ENCODE data around the gene FUT9. TPM values are rescaled to one million over a fixed set of nuclear protein-coding genes. Genes with fewer than 3 reads are reported as not detected.

Gene FUT9
- total RNA-seq, 5 donors from 2014 or later (not counting 1 experiment from before 2014, with no cell fraction given) = not detected

DNA sequence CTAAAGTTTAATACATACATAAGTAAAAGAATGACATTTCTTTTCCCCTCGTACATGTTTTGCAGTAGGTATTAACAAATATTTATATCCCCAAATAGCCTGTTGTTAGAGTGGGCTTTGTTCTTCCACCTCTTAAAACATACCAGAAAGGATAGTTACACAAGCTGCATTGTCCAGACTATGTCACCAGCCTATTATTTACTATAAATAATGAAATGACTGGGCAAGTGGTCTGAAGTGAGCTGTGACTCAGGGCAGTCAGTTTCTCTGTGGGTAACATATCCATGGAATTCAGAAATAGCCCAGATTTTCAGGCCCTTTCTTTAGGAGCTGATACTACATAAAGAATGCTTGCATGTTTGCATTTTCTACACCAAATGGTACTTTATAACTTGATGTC, 60.1 kb downstream of the FUT9 start:
- Histone ChIP-seq H3K27me3 (replicated peaks in 1 of 2; ENCODE audit: control insufficient read depth in 2 of 2, extremely low read depth in 1 of 2, insufficient read depth in 2 of 2, low read length in 1 of 2) (no peaks in the 10 kb centered on the region), H3K36me3 (ENCODE audit: control insufficient read depth in 2 of 2, extremely low read depth in 1 of 2, insufficient read depth in 1 of 2, low read length in 1 of 2) (no peaks in the 10 kb centered on the region), H3K27ac (ENCODE audit: low read length) (no peak overlapping the region), H3K9me3 (no peaks in the 10 kb centered on the region), H3K4me3 (ENCODE audit: control insufficient read depth in 1 of 2, extremely low read depth in 1 of 2, low read length in 1 of 2) (no peak overlapping the region), H3K4me1 (ENCODE audit: control insufficient read depth in 1 of 2, extremely low read depth in 1 of 2, insufficient read depth in 2 of 2, low read length in 2 of 2) (no peaks in the 10 kb centered on the region)
- Mint-ChIP-seq H3K4me1 (no peaks in the 10 kb centered on the region), H3K9me3 (no peaks in the 10 kb centered on the region), H3K36me3 (no peaks in the 10 kb centered on the region), H3K27me3 (no peaks in the 10 kb centered on the region), H3K27ac (no peak overlapping the region), H3K4me3 (no peak overlapping the region)
- whole genome bisulfite sequencing (ENCODE audit: insufficient coverage) = no CpG with 5 or more reads among the region's 1 CpG
- POLR2A ChIA-PET = no interaction called here
- CTCF ChIA-PET = no interaction called here
- DNase-seq = no peak
- no peak for ATAC-seq (replicated peaks in 1 of 4)

DNA sequence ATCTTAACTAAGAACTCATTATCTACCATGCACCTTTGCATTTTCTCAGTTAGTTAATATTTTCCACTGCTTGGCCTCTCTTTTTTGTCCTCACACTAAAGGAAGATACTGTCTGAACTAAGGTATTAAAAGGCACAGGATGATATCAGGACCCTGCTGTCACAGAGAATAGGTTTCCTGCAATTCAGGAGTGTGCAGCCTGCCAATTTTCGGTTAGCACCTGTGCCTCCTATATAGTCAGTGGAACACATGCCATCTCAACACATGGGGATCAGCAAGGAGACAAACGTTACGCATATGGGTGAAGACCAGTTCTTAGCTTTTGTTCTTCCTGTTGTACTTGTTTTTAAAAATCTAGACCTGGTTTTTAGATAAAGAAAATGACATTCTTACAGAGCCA, 71.0 kb downstream of the FUT9 start:
- DNase-seq (no peak), ATAC-seq (replicated peaks in 1 of 4) (no peak)
- Mint-ChIP-seq H3K4me1 (no peaks in the 10 kb centered on the region), H3K36me3 (no peaks in the 10 kb centered on the region), H3K9me3 (peaks cover 0 to 2% (median 0%) of the 10 kb centered on the region in 3 donors), H3K4me3 (no peak overlapping the region), H3K27me3 (no peaks in the 10 kb centered on the region), H3K27ac (no peak overlapping the region)
- H3K4me3 ChIP-seq (ENCODE audit: control insufficient read depth in 1 of 2, extremely low read depth in 1 of 2, low read length in 1 of 2) = no peak overlapping the region
- no peaks in the 10 kb centered on the region for H3K27me3 ChIP-seq (replicated peaks in 1 of 2; ENCODE audit: control insufficient read depth in 2 of 2, extremely low read depth in 1 of 2, insufficient read depth in 2 of 2, low read length in 1 of 2)
- no peaks in the 10 kb centered on the region for H3K9me3 ChIP-seq
- H3K36me3 ChIP-seq (ENCODE audit: control insufficient read depth in 2 of 2, extremely low read depth in 1 of 2, insufficient read depth in 1 of 2, low read length in 1 of 2) = no peaks in the 10 kb centered on the region
- no peak overlapping the region for H3K27ac ChIP-seq (ENCODE audit: low read length)
- ChIA-PET POLR2A (no interaction called here), CTCF (no interaction called here)
- H3K4me1 ChIP-seq (ENCODE audit: control insufficient read depth in 1 of 2, extremely low read depth in 1 of 2, insufficient read depth in 2 of 2, low read length in 2 of 2) = no peaks in the 10 kb centered on the region
- WGBS (ENCODE audit: insufficient coverage) = 100% methylated on average over 1 of the region's 3 CpGs

DNA sequence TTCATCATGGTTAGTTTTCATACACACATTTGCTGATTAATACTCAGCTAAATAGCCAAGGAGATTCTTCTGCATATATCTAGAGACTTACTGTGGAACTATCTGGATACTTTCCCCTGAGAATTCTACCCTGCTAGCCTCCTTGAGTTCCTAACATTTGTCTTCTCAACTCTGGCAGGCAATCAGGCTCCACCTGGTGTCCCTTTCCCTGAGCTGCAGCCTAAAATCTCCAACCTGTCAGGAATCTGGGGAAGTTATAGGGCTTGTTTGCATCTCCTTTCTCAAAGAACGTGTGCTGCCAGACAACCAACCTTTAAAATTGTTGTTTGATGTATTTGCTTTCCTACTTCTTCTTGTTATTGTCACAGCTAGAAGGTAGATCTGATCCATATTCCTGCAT, 73.4 kb downstream of the FUT9 start:
- Mint-ChIP-seq H3K27me3 (no peaks in the 10 kb centered on the region), H3K36me3 (no peaks in the 10 kb centered on the region), H3K4me1 (no peaks in the 10 kb centered on the region), H3K4me3 (no peak overlapping the region), H3K27ac (no peak overlapping the region), H3K9me3 (peaks cover 0 to 2% (median 0%) of the 10 kb centered on the region in 3 donors)
- no peaks in the 10 kb centered on the region for H3K27me3 ChIP-seq (replicated peaks in 1 of 2; ENCODE audit: control insufficient read depth in 2 of 2, extremely low read depth in 1 of 2, insufficient read depth in 2 of 2, low read length in 1 of 2)
- WGBS (ENCODE audit: insufficient coverage) = no CpG with 5 or more reads among the region's 1 CpG
- DNase-seq (no peak), ATAC-seq (replicated peaks in 1 of 4) (no peak)
- POLR2A ChIA-PET = no interaction called here
- CTCF ChIA-PET = interaction anchor here in 1 of 2 donors (0.6 kb wide), 1 partner anchor 886 kb away, joined by 3 read pairs; no protein-coding TSS in a partner anchor
- no peaks in the 10 kb centered on the region for H3K9me3 ChIP-seq
- H3K4me3 ChIP-seq (ENCODE audit: control insufficient read depth in 1 of 2, extremely low read depth in 1 of 2, low read length in 1 of 2) = no peak overlapping the region
- no peak overlapping the region for H3K27ac ChIP-seq (ENCODE audit: low read length)
- H3K4me1 ChIP-seq (ENCODE audit: control insufficient read depth in 1 of 2, extremely low read depth in 1 of 2, insufficient read depth in 2 of 2, low read length in 2 of 2) = no peaks in the 10 kb centered on the region
- no peaks in the 10 kb centered on the region for H3K36me3 ChIP-seq (ENCODE audit: control insufficient read depth in 2 of 2, extremely low read depth in 1 of 2, insufficient read depth in 1 of 2, low read length in 1 of 2)

DNA sequence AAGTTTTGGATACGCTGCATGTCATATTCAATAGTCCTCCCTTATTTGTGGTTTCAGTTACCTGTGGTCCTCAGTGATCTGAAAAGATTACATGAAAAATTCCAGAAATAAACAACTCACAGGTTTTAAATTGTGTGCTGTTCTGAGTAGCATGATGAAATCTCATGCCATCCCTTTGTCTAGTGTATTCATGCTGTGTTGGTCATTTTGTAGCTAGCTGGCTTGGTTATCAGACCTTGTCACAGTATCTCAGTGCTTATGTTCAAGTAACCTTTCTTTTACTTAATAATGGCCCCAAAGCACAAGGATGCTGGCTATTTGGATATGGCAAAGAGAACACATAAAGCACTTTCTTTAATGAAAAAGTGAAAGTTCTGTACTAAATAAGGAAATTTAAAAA, 78.3 kb downstream of the FUT9 start:
- Mint-ChIP-seq H3K27ac (no peak overlapping the region), H3K9me3 (no peaks in the 10 kb centered on the region), H3K36me3 (no peaks in the 10 kb centered on the region), H3K27me3 (no peaks in the 10 kb centered on the region), H3K4me1 (no peaks in the 10 kb centered on the region), H3K4me3 (no peak overlapping the region)
- no CpG with 5 or more reads among the region's 1 CpG for WGBS (ENCODE audit: insufficient coverage)
- DNase-seq = no peak
- H3K36me3 ChIP-seq (ENCODE audit: control insufficient read depth in 2 of 2, extremely low read depth in 1 of 2, insufficient read depth in 1 of 2, low read length in 1 of 2) = no peaks in the 10 kb centered on the region
- H3K4me3 ChIP-seq (ENCODE audit: control insufficient read depth in 1 of 2, extremely low read depth in 1 of 2, low read length in 1 of 2) = no peak overlapping the region
- POLR2A ChIA-PET = no interaction called here
- H3K9me3 ChIP-seq = no peaks in the 10 kb centered on the region
- no peaks in the 10 kb centered on the region for H3K4me1 ChIP-seq (ENCODE audit: control insufficient read depth in 1 of 2, extremely low read depth in 1 of 2, insufficient read depth in 2 of 2, low read length in 2 of 2)
- CTCF ChIA-PET = no interaction called here
- no peak for ATAC-seq (replicated peaks in 1 of 4)
- no peaks in the 10 kb centered on the region for H3K27me3 ChIP-seq (replicated peaks in 1 of 2; ENCODE audit: control insufficient read depth in 2 of 2, extremely low read depth in 1 of 2, insufficient read depth in 2 of 2, low read length in 1 of 2)
- no peak overlapping the region for H3K27ac ChIP-seq (ENCODE audit: low read length)

DNA sequence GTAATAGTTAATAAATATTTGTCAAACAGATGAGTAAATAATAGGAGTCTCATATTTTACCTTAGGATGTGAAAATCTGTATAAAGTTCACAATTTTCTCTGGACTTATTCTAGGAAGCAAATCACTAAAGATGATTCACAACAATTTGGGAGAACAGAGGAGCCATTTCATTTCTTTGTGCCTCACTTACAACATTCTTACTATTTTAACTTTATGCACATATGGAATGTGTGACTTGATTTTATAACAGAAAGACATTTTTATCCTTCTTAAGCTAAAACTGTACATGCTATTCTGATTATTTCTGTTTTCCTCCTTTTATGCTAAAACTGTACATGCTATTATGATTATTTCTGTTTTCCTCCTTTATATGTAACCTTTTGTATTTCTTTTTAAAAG, 83.3 kb downstream of the FUT9 start:
- POLR2A ChIA-PET = no interaction called here
- H3K9me3 Mint-ChIP-seq = peaks cover 0 to 3% (median 0%) of the 10 kb centered on the region in 3 donors
- no peak overlapping the region for H3K4me3 Mint-ChIP-seq

DNA sequence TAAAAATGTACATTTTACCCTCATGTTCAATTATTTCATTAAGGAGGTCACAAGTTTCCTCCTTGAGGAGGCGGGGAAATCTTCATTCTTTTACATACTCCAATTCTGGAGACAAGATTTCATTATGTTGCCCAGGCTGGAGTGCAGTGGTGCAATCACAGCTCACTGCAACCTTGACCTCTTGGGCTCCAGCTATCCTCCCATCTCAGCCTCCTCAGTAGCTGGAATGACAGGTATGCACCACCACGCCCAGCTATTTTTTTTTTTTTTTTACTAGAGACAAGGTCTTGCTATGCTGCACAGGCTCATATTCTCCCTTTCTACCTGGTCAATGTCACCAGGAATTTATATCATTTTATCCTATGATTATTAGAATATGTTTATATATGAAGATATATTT, 85.8 kb downstream of the FUT9 start:
- Histone ChIP-seq H3K9me3 (no peaks in the 10 kb centered on the region), H3K27ac (ENCODE audit: low read length) (no peak overlapping the region), H3K4me1 (ENCODE audit: control insufficient read depth in 1 of 2, extremely low read depth in 1 of 2, insufficient read depth in 2 of 2, low read length in 2 of 2) (no peaks in the 10 kb centered on the region), H3K27me3 (replicated peaks in 1 of 2; ENCODE audit: control insufficient read depth in 2 of 2, extremely low read depth in 1 of 2, insufficient read depth in 2 of 2, low read length in 1 of 2) (no peaks in the 10 kb centered on the region), H3K4me3 (ENCODE audit: control insufficient read depth in 1 of 2, extremely low read depth in 1 of 2, low read length in 1 of 2) (no peak overlapping the region), H3K36me3 (ENCODE audit: control insufficient read depth in 2 of 2, extremely low read depth in 1 of 2, insufficient read depth in 1 of 2, low read length in 1 of 2) (no peaks in the 10 kb centered on the region)
- Mint-ChIP-seq H3K4me3 (no peak overlapping the region), H3K27me3 (no peaks in the 10 kb centered on the region), H3K36me3 (no peaks in the 10 kb centered on the region), H3K4me1 (no peaks in the 10 kb centered on the region), H3K9me3 (peaks cover 0 to 3% (median 0%) of the 10 kb centered on the region in 3 donors), H3K27ac (no peak overlapping the region)
- ChIA-PET POLR2A (no interaction called here), CTCF (interaction anchor here in 1 of 2 donors (0.6 kb wide), 1 partner anchor 1633 kb away, joined by 3 read pairs; no protein-coding TSS in a partner anchor)
- DNase-seq (no peak), ATAC-seq (replicated peaks in 1 of 4) (no peak)
- WGBS (ENCODE audit: insufficient coverage) = no CpG with 5 or more reads among the region's 2 CpGs

More for the DNA sequence above, 83.3 kb downstream of the FUT9 start:
- no peak overlapping the region for H3K27ac ChIP-seq (ENCODE audit: low read length)
- DNase-seq (no peak), ATAC-seq (replicated peaks in 1 of 4) (no peak)
- no peak overlapping the region for H3K4me3 ChIP-seq (ENCODE audit: control insufficient read depth in 1 of 2, extremely low read depth in 1 of 2, low read length in 1 of 2)
- H3K36me3 ChIP-seq (ENCODE audit: control insufficient read depth in 2 of 2, extremely low read depth in 1 of 2, insufficient read depth in 1 of 2, low read length in 1 of 2) = no peaks in the 10 kb centered on the region
- Mint-ChIP-seq H3K36me3 (no peaks in the 10 kb centered on the region), H3K27me3 (no peaks in the 10 kb centered on the region), H3K4me1 (no peaks in the 10 kb centered on the region), H3K27ac (no peak overlapping the region)
- no peaks in the 10 kb centered on the region for H3K9me3 ChIP-seq
- no peaks in the 10 kb centered on the region for H3K4me1 ChIP-seq (ENCODE audit: control insufficient read depth in 1 of 2, extremely low read depth in 1 of 2, insufficient read depth in 2 of 2, low read length in 2 of 2)
- CTCF ChIA-PET = no interaction called here
- H3K27me3 ChIP-seq (replicated peaks in 1 of 2; ENCODE audit: control insufficient read depth in 2 of 2, extremely low read depth in 1 of 2, insufficient read depth in 2 of 2, low read length in 1 of 2) = no peaks in the 10 kb centered on the region

DNA sequence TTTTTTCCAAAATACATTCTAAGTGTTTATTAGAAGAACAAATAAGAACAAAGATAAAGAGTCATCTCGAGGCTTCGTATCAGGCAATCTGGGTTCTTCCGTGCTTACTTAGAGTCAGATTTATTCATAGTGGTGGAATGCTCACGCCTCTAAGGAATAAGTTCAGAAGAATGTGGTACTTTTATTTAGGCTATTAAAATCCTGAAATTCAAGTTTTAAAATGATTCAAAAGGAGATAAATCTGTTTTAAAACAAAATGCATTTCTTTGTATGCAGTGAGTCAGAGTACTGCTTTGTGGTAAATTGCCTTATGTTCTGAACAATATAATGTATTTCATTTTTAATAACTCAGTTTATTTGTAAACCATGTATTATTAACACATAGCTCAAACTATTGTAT, 89.1 kb downstream of the FUT9 start:
- Mint-ChIP-seq H3K9me3 (peaks cover 0 to 3% (median 0%) of the 10 kb centered on the region in 3 donors), H3K4me1 (no peaks in the 10 kb centered on the region), H3K27ac (no peak overlapping the region), H3K27me3 (no peaks in the 10 kb centered on the region), H3K4me3 (no peak overlapping the region), H3K36me3 (no peaks in the 10 kb centered on the region)
- ATAC-seq (replicated peaks in 1 of 4) (no peak), DNase-seq (no peak)
- no CpG with 5 or more reads among the region's 4 CpGs for whole genome bisulfite sequencing (ENCODE audit: insufficient coverage)
- Histone ChIP-seq H3K27ac (ENCODE audit: low read length) (no peak overlapping the region), H3K4me1 (ENCODE audit: control insufficient read depth in 1 of 2, extremely low read depth in 1 of 2, insufficient read depth in 2 of 2, low read length in 2 of 2) (no peaks in the 10 kb centered on the region), H3K27me3 (replicated peaks in 1 of 2; ENCODE audit: control insufficient read depth in 2 of 2, extremely low read depth in 1 of 2, insufficient read depth in 2 of 2, low read length in 1 of 2) (no peaks in the 10 kb centered on the region), H3K36me3 (ENCODE audit: control insufficient read depth in 2 of 2, extremely low read depth in 1 of 2, insufficient read depth in 1 of 2, low read length in 1 of 2) (no peaks in the 10 kb centered on the region), H3K4me3 (ENCODE audit: control insufficient read depth in 1 of 2, extremely low read depth in 1 of 2, low read length in 1 of 2) (no peak overlapping the region), H3K9me3 (no peaks in the 10 kb centered on the region)
- ChIA-PET CTCF (interaction anchor here in 1 of 2 donors (0.6 kb wide), 1 partner anchor 18 kb away, joined by 4 read pairs; no protein-coding TSS in a partner anchor), POLR2A (interaction anchor here (0.5 to 0.6 kb wide), 2 partner anchors 8 to 170 kb away, joined by 3 to 4 read pairs; no protein-coding TSS in a partner anchor)
